ENCODE data around the gene ZBTB4. TPM values are rescaled to one million over a fixed set of nuclear protein-coding genes. Genes with fewer than 3 reads are reported as not detected.

Gene ZBTB4
- total RNA-seq, 2 experiments from 2014 or later: 3.5 to 3.9 TPM

GRCh38 chr17:7523033-7523432 lies 43.6 kb upstream of the ZBTB4 start:
- no peaks in the 10 kb centered on the region for H3K9me2 ChIP-seq (ENCODE audit: insufficient read depth, low read length)
- TF ChIP-seq, protein P1, sequence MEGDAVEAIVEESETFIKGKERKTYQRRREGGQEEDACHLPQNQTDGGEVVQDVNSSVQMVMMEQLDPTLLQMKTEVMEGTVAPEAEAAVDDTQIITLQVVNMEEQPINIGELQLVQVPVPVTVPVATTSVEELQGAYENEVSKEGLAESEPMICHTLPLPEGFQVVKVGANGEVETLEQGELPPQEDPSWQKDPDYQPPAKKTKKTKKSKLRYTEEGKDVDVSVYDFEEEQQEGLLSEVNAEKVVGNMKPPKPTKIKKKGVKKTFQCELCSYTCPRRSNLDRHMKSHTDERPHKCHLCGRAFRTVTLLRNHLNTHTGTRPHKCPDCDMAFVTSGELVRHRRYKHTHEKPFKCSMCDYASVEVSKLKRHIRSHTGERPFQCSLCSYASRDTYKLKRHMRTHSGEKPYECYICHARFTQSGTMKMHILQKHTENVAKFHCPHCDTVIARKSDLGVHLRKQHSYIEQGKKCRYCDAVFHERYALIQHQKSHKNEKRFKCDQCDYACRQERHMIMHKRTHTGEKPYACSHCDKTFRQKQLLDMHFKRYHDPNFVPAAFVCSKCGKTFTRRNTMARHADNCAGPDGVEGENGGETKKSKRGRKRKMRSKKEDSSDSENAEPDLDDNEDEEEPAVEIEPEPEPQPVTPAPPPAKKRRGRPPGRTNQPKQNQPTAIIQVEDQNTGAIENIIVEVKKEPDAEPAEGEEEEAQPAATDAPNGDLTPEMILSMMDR (conservative IDR thresholded peaks at IDR 0.05; ENCODE audit: low read length): peak; percentile 75
- no peak for TF ChIP-seq EZH2phosphoT487 (IDR thresholded peaks at IDR 0.05; ENCODE audit: borderline replicate concordance, low read depth, low read length)
- ChIA-PET POLR2A (interaction anchor here (1.0 kb wide), 1 partner anchor 37 kb away, joined by 3 read pairs; no protein-coding TSS in a partner anchor), CTCF (ENCODE audit: unreplicated experiment) (no interaction called here)
- no peaks in the 10 kb centered on the region for H3K79me2 ChIP-seq (ENCODE audit: insufficient read depth, low read depth, low read length)
- H3K4me1 ChIP-seq (ENCODE audit: insufficient read depth, low read length, poor library complexity, severe bottlenecking): no peaks in the 10 kb centered on the region
- no TSS peak for BruUV-seq (replicated peaks)
- no peak overlapping the region for H3K27ac ChIP-seq (ENCODE audit: low read depth, low read length, poor library complexity, severe bottlenecking)
- intact Hi-C loops (cut with micrococcal nuclease; ENCODE audit: unreplicated experiment): no loop called here
- no peaks in the 10 kb centered on the region for H3K9me3 ChIP-seq (ENCODE audit: low read length)
- DNase-seq (ENCODE audit: low spot score): peak; percentile 20
- H3K36me3 ChIP-seq (ENCODE audit: insufficient read depth, low read length): no peaks in the 10 kb centered on the region
- H2AFZ ChIP-seq (ENCODE audit: low read length): no peak overlapping the region
- H3K4me3 ChIP-seq (ENCODE audit: low read depth, low read length, poor library complexity, severe bottlenecking): no peak overlapping the region
- H3K4me2 ChIP-seq (ENCODE audit: low read length): no peak overlapping the region
- no peaks in the 10 kb centered on the region for H4K20me1 ChIP-seq (ENCODE audit: insufficient read depth, low read length)

GRCh38 chr17:7515911-7516610 lies 36.6 kb upstream of the ZBTB4 start:
- DNase-seq (ENCODE audit: low spot score): no peak
- Histone ChIP-seq H3K9me2 (ENCODE audit: insufficient read depth, low read length) (no peaks in the 10 kb centered on the region), H3K4me1 (ENCODE audit: insufficient read depth, low read length, poor library complexity, severe bottlenecking) (no peaks in the 10 kb centered on the region), H3K4me2 (ENCODE audit: low read length) (no peak overlapping the region), H3K79me2 (ENCODE audit: insufficient read depth, low read depth, low read length) (no peaks in the 10 kb centered on the region), H3K27ac (ENCODE audit: low read depth, low read length, poor library complexity, severe bottlenecking) (no peak overlapping the region), H3K4me3 (ENCODE audit: low read depth, low read length, poor library complexity, severe bottlenecking) (no peak overlapping the region), H2AFZ (ENCODE audit: low read length) (no peak overlapping the region), H3K36me3 (ENCODE audit: insufficient read depth, low read length) (peaks cover 52% of the 10 kb centered on the region), H3K9me3 (ENCODE audit: low read length) (no peaks in the 10 kb centered on the region), H4K20me1 (ENCODE audit: insufficient read depth, low read length) (0 out of 2 replicates have a peak, but pooled peaks cover 4% of the 10 kb centered on the region)
- POLR2A ChIA-PET: interaction anchor here (1.4 kb wide), 1 partner anchor 45 kb away, joined by 6 read pairs; no protein-coding TSS in a partner anchor
- TF ChIP-seq, protein P1 (conservative IDR thresholded peaks at IDR 0.05; ENCODE audit: low read length): no peak
- no peak for TF ChIP-seq EZH2phosphoT487 (IDR thresholded peaks at IDR 0.05; ENCODE audit: borderline replicate concordance, low read depth, low read length)
- intact Hi-C loops (cut with micrococcal nuclease; ENCODE audit: unreplicated experiment): no loop called here
- CTCF ChIA-PET (ENCODE audit: unreplicated experiment): no interaction called here
- no TSS peak for BruUV-seq (replicated peaks)

GRCh38 chr17:7513850-7514419 lies 34.5 kb upstream of the ZBTB4 start:
- ChIA-PET POLR2A (no interaction called here), CTCF (ENCODE audit: unreplicated experiment) (interaction anchor here (0.6 to 3.2 kb wide), 2 partner anchors 47 to 75 kb away, joined by 3 to 18 read pairs; no protein-coding TSS in a partner anchor)
- H2AFZ ChIP-seq (ENCODE audit: low read length): no peak overlapping the region
- TF ChIP-seq, protein P1 (conservative IDR thresholded peaks at IDR 0.05; ENCODE audit: low read length): no peak
- no peak for TF ChIP-seq EZH2phosphoT487 (IDR thresholded peaks at IDR 0.05; ENCODE audit: borderline replicate concordance, low read depth, low read length)
- H3K79me2 ChIP-seq (ENCODE audit: insufficient read depth, low read depth, low read length): no peaks in the 10 kb centered on the region
- DNase-seq (ENCODE audit: low spot score): no peak
- peaks cover 74% of the 10 kb centered on the region for H3K36me3 ChIP-seq (ENCODE audit: insufficient read depth, low read length)
- no peak overlapping the region for H3K4me3 ChIP-seq (ENCODE audit: low read depth, low read length, poor library complexity, severe bottlenecking)
- H4K20me1 ChIP-seq (ENCODE audit: insufficient read depth, low read length): 0 out of 2 replicates have a peak, but pooled peaks cover 4% of the 10 kb centered on the region
- H3K4me2 ChIP-seq (ENCODE audit: low read length): no peak overlapping the region
- no peaks in the 10 kb centered on the region for H3K9me2 ChIP-seq (ENCODE audit: insufficient read depth, low read length)
- H3K27ac ChIP-seq (ENCODE audit: low read depth, low read length, poor library complexity, severe bottlenecking): no peak overlapping the region
- intact Hi-C loops (cut with micrococcal nuclease; ENCODE audit: unreplicated experiment): loop anchor here (1.0 kb wide), 1 partner anchor 47 kb away; the partner anchor contains the start of gene SENP3
- H3K9me3 ChIP-seq (ENCODE audit: low read length): no peaks in the 10 kb centered on the region
- no peaks in the 10 kb centered on the region for H3K4me1 ChIP-seq (ENCODE audit: insufficient read depth, low read length, poor library complexity, severe bottlenecking)
- BruUV-seq (replicated peaks): TSS peak; percentile 88
